ENCODE results near the gene EID2B. TPM values are rescaled to one million over a fixed set of nuclear protein-coding genes. Genes with fewer than 3 reads are reported as not detected.
A peak's percentile ranks its signal among the peaks of the same experiment; 100 is the strongest.

The EID2B gene
- total and polyA plus RNA-seq, 2 of the 8 experiments (the other 6 are each of a cell fraction or from before 2014, with no cell fraction given), result 2.1 to 2.4 TPM

GRCh38 chr19:39496063-39496462, 36.6 kb downstream of the EID2B start:
- no peak overlapping the region for H3K4ac ChIP-seq (replicated peaks; ENCODE audit: insufficient read length, low read depth, low read length)
- no peak for FAIRE-seq
- H3K9me3 ChIP-seq (ENCODE audit: insufficient read depth in 2 of 2, low read depth in 1 of 2, low read length in 1 of 2), result no peaks in the 10 kb centered on the region
- no peak overlapping the region for H2AFZ ChIP-seq (ENCODE audit: low read length)
- H3K79me2 ChIP-seq (ENCODE audit: control insufficient read depth in 1 of 2, insufficient read depth in 2 of 2, low read length in 2 of 2), result no peaks in the 10 kb centered on the region
- peaks cover 11 to 35% (median 30%) of the 10 kb centered on the region in 4 experiments for H3K27me3 ChIP-seq (replicated peaks in 1 of 4; ENCODE audit: control insufficient read depth in 3 of 4, extremely low read depth in 1 of 4, insufficient read depth in 3 of 4, low read length in 3 of 4)
- TF ChIP-seq, protein P1, sequence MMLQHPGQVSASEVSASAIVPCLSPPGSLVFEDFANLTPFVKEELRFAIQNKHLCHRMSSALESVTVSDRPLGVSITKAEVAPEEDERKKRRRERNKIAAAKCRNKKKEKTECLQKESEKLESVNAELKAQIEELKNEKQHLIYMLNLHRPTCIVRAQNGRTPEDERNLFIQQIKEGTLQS (IDR thresholded peaks at IDR 0.05; ENCODE audit: insufficient read depth, low read depth, low read length), result no peak
- TF ChIP-seq POLR2A (IDR thresholded peaks at IDR 0.05; ENCODE audit: control extremely low read depth in 1 of 2, low read depth in 2 of 2, low read length in 2 of 2), result no peak
- no peak overlapping the region for H3K23ac ChIP-seq (ENCODE audit: insufficient read length)
- no peak overlapping the region for H3K4me3 ChIP-seq (ENCODE audit: extremely low read depth in 1 of 4, insufficient read depth in 2 of 4, low read depth in 3 of 4, low read length in 4 of 4)
- ChIA-PET POLR2A (ENCODE audit: partially characterized antibody) (interaction anchor here (0.8 to 11.1 kb wide), 8 partner anchors 11 to 105 kb away, joined by 3 to 96 read pairs (median 4); partner anchors contain the start of genes MED29, PAF1, RPS16 and TIMM50), CTCF (ENCODE audit: partially characterized antibody) (interaction anchor here (0.7 to 6.5 kb wide), 5 partner anchors 21 to 56 kb away, joined by 3 to 47 read pairs (median 4); partner anchors contain the start of gene EID2)
- H2BK5ac ChIP-seq (ENCODE audit: low read depth, low read length), result no peak overlapping the region
- H2BK15ac ChIP-seq (ENCODE audit: low read length), result no peak overlapping the region; the same call in 1 of the 2 replicates
- H3K56ac ChIP-seq (replicated peaks; ENCODE audit: insufficient read length, low read depth, low read length), result no peak overlapping the region
- no peaks in the 10 kb centered on the region for H4K20me1 ChIP-seq (replicated peaks in 1 of 2; ENCODE audit: control insufficient read depth in 1 of 2, insufficient read depth in 2 of 2, low read length in 2 of 2)
- no peak overlapping the region for H3K18ac ChIP-seq (ENCODE audit: extremely low read depth, low read length)
- H3K36me3 ChIP-seq (ENCODE audit: control insufficient read depth in 2 of 4, insufficient read depth in 4 of 4, low read length in 3 of 4), result peaks cover 0 to 8% (median 3%) of the 10 kb centered on the region in 4 experiments; a peak in 2 of 8 replicates
- no peak overlapping the region for H2BK20ac ChIP-seq (ENCODE audit: low read length)
- 97% methylated on average over 5 of the region's 5 CpGs; no CpG with 5 or more reads in 1 of the 2 experiments for whole genome bisulfite sequencing, 2 experiments (ENCODE audit: extremely low coverage in 1 of 2, insufficient coverage in 1 of 2, insufficient read length in 1 of 2, insufficient replicate concordance in 2 of 2, low coverage in 1 of 2, low lambda C conversion rate in 2 of 2, missing lambda C conversion rate in 1 of 2)
- peaks cover 15% of the 10 kb centered on the region for H3K23me2 ChIP-seq (ENCODE audit: low read depth, low read length)
- no peak overlapping the region for H4K91ac ChIP-seq (replicated peaks; ENCODE audit: insufficient read length, low read length)
- no peak overlapping the region for H3K27ac ChIP-seq (ENCODE audit: low read depth, low read length)
- no peak overlapping the region for H3K9ac ChIP-seq (replicated peaks in 1 of 4; ENCODE audit: extremely low read depth in 1 of 4, low read depth in 3 of 4, low read length in 3 of 4)
- H2BK12ac ChIP-seq (ENCODE audit: low read depth, low read length), result no peak overlapping the region
- no peak for DNase-seq (ENCODE audit: low read depth in 1 of 2, low spot score in 2 of 2)
- no peak overlapping the region for H3K14ac ChIP-seq (ENCODE audit: insufficient read length)
- H3K79me1 ChIP-seq (ENCODE audit: low read depth, low read length), result no peaks in the 10 kb centered on the region
- peaks cover 4 to 8% (median 5%) of the 10 kb centered on the region in 4 experiments; a peak in 5 of 7 replicates for H3K4me1 ChIP-seq (replicated peaks in 1 of 4; ENCODE audit: control insufficient read depth in 3 of 4, insufficient read depth in 4 of 4, low read length in 3 of 4)
- no peak overlapping the region for H4K5ac ChIP-seq (ENCODE audit: insufficient read length, low read depth, low read length)
- no peak overlapping the region for H4K8ac ChIP-seq (ENCODE audit: extremely low read depth, insufficient read depth, low read length)
- H3K4me2 ChIP-seq (ENCODE audit: insufficient read depth in 1 of 2, low read depth in 2 of 2, low read length in 2 of 2), result no peak overlapping the region
- peak overlapping the region; percentile 22 for H2BK120ac ChIP-seq (replicated peaks; ENCODE audit: low read depth, low read length)
- no peak overlapping the region for H2AK5ac ChIP-seq (ENCODE audit: low read depth, low read length)
